ENCODE results near the gene PCBP3. TPM values are rescaled to one million over a fixed set of nuclear protein-coding genes. Genes with fewer than 3 reads are reported as not detected.

PCBP3 gene
- total RNA-seq, 1 donor from 2014 or later = not detected

DNA sequence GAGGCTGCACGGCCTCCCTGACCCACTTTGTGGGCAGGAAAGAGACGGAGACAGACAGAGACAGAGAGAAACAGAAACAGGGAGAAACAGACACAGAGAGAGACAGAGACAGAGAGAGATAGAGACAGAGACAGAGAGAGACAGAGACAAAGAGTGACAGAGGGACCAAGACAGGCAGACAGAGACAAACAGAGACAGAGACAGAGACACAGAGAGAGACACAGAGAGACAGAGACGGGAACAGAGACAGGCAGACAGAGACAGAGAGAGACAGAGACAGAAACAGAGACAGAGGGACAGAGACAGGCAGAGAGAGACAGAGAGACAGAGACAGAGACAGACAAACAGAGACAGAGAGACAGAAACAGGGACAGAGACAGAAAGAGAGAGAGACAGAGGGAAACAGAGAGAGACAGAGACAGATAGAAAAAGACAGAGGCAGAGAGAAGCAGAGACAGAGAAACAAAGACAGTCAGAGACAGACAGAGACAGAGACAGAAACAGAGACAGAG is 341.1 kb downstream of the PCBP3 start:
- no peak for DNase-seq (ENCODE audit: low read depth)
- peak; percentile 68 for FAIRE-seq
- no peaks in the 10 kb centered on the region for H3K36me3 ChIP-seq (ENCODE audit: control insufficient read depth, insufficient read depth, low read length)
- TF ChIP-seq, protein P1, sequence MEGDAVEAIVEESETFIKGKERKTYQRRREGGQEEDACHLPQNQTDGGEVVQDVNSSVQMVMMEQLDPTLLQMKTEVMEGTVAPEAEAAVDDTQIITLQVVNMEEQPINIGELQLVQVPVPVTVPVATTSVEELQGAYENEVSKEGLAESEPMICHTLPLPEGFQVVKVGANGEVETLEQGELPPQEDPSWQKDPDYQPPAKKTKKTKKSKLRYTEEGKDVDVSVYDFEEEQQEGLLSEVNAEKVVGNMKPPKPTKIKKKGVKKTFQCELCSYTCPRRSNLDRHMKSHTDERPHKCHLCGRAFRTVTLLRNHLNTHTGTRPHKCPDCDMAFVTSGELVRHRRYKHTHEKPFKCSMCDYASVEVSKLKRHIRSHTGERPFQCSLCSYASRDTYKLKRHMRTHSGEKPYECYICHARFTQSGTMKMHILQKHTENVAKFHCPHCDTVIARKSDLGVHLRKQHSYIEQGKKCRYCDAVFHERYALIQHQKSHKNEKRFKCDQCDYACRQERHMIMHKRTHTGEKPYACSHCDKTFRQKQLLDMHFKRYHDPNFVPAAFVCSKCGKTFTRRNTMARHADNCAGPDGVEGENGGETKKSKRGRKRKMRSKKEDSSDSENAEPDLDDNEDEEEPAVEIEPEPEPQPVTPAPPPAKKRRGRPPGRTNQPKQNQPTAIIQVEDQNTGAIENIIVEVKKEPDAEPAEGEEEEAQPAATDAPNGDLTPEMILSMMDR (IDR thresholded peaks at IDR 0.05; ENCODE audit: insufficient read depth, low read length, severe bottlenecking) = no peak
- H3K27me3 ChIP-seq (ENCODE audit: control insufficient read depth, insufficient read depth, low read length) = peaks cover 5% of the 10 kb centered on the region
- no peak overlapping the region for H3K4me3 ChIP-seq (ENCODE audit: low read depth, low read length)

DNA sequence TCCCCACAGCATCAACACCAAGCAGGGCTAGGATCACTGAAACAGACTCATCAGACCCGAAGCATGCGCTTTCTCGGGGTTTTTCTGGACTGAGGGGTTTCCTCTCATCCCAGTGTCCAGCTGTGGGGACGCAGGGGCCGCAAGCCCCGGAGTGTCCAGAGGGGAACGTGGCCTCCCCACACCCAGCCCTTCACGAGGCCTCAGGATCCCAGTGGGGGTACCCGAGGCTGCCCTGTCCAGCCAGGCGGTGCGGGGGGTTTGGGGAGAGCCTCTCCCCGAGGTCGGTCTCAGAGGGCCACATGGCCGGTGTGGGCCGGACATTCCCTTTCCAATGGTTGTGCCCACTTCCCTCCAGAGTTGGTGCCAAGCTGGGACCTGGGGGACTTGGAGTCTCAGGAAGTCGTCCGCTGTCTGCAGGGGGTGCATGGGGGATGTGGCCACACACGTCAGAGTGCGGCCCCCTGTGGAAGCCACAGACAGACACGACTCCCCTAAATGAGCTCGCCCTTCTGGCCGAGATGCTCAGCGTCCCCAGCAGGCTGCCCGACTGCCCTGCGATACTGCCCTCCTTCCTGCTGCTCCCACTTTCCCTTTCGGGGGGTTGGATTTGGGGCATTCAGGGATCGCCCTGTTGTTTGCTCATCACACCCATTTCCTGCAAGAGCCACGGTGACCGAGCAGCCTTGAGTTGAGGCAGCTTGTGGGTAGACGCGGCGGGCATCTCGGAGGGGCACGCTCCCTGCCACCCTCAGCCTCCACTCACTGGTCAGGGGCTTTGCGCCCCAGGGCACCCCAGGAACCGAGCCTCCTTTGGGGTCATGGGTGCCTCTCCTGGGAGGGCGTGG is 342.2 kb downstream of the PCBP3 start:
- H3K36me3 ChIP-seq (ENCODE audit: control insufficient read depth, insufficient read depth, low read length) = no peaks in the 10 kb centered on the region
- TF ChIP-seq, protein P1 (IDR thresholded peaks at IDR 0.05; ENCODE audit: insufficient read depth, low read length, severe bottlenecking) = no peak
- H3K27me3 ChIP-seq (ENCODE audit: control insufficient read depth, insufficient read depth, low read length) = peaks cover 2% of the 10 kb centered on the region
- no peak overlapping the region for H3K4me3 ChIP-seq (ENCODE audit: low read depth, low read length)
- no peak for DNase-seq (ENCODE audit: low read depth)
- no peak for FAIRE-seq

DNA sequence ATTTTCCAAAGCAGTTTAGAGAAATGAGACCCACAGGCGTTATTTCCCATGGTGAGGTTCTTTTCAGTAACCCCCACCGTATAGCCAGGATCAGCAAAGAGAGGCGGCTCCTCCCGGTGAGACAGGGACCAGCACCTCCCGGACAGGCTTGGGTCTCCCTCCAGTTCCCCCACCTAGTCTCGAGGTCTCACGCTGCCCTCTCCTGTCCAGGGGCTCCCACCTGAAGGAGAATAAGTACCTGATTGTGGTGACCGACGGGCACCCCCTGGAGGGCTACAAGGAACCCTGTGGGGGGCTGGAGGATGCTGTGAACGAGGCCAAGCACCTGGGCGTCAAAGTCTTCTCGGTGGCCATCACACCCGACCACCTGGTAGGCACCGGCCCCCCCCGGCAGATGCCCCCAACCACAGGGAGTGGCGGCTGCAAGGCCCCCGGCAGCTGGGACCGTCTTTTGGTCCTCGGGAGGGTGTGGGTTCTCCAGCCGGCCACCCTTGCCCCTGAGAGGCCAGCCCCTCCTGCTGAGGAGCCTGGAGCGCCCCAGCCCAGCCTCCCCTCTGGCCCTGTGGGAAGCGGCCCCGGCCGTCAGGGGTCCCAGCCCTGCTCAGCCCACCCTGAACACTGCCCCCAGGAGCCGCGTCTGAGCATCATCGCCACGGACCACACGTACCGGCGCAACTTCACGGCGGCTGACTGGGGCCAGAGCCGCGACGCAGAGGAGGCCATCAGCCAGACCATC is 343.0 kb downstream of the PCBP3 start:
- Histone ChIP-seq H3K4me3 (ENCODE audit: low read depth, low read length) (no peak overlapping the region), H3K36me3 (ENCODE audit: control insufficient read depth, insufficient read depth, low read length) (no peaks in the 10 kb centered on the region), H3K27me3 (ENCODE audit: control insufficient read depth, insufficient read depth, low read length) (peaks cover 2% of the 10 kb centered on the region)
- FAIRE-seq (no peak), DNase-seq (ENCODE audit: low read depth) (no peak)
- TF ChIP-seq, protein P1 (IDR thresholded peaks at IDR 0.05; ENCODE audit: insufficient read depth, low read length, severe bottlenecking) = no peak

DNA sequence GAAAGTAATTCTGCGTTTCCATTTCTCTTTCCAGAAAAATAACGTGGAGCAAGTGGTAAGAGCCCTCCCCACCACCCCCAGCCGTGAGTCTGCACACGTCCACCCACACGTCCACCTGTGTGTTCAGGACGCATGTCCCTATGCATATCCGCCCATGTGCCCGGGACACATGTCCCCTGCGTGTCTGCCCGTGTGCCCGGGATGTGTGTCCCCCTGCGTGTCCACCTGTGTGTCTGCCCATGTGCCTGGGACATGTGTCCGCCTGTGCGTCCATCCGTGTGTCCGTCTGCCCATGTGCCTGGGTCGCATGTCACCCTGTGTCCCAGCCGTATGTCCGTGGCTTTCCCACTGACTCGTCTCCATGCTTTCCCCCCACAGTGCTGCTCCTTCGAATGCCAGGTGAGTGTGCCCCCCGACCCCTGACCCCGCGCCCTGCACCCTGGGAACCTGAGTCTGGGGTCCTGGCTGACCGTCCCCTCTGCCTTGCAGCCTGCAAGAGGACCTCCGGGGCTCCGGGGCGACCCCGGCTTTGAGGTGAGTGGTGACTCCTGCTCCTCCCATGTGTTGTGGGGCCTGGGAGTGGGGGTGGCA is 343.7 kb downstream of the PCBP3 start:
- TF ChIP-seq, protein P1 (IDR thresholded peaks at IDR 0.05; ENCODE audit: insufficient read depth, low read length, severe bottlenecking) = no peak
- FAIRE-seq = peak; percentile 43
- Histone ChIP-seq H3K36me3 (ENCODE audit: control insufficient read depth, insufficient read depth, low read length) (no peaks in the 10 kb centered on the region), H3K27me3 (ENCODE audit: control insufficient read depth, insufficient read depth, low read length) (peaks cover 2% of the 10 kb centered on the region), H3K4me3 (ENCODE audit: low read depth, low read length) (no peak overlapping the region)
- DNase-seq (ENCODE audit: low read depth) = no peak

DNA sequence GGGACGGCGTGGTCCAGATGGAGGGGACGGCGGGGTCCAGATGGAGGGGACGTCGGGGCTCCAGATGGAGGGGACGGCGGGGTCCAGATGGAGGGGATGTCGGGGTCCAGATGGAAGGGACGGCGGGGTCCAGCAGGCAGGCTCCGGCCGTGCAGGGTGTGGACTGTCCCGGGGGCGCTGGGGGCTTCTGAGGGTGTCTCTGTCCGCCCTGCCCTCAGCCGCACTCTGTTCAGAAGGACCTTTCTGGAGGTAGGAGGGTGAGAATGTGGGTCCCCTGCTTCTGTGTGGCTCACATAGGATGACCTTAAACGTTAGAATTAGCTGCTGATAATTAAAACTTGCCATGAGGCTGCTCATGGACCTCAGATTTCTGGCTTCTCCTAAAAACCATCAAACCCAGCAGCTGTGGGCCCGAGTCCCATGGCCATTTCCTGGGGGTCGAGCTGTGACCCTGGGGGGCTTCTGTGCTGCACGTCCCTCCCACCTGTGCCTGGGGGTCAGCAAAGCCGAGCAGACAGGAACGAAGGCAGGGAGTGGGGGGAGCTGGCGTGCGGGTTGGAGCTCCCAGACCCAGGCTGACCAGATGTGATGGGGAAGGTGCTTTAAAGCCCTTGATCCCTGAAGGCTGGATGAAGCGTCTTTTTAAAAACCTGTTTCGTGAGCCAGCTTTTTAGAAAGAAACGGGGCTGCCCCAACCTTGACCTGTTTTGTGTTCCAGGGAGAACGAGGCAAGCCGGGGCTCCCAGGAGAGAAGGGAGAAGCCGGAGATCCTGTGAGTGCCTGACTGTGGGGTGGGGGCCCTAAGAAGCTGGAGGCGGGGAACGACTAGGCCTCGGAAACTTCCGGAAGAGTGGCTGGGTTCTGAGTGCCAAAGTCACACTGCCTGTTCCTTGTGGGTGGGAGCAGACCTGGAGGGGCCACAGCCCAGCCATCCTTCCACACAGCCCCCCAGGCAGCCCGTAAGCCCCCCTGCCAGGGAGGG is 345.1 kb downstream of the PCBP3 start:
- H3K4me3 ChIP-seq (ENCODE audit: low read depth, low read length) = no peak overlapping the region
- TF ChIP-seq, protein P1 (IDR thresholded peaks at IDR 0.05; ENCODE audit: insufficient read depth, low read length, severe bottlenecking) = no peak
- no peaks in the 10 kb centered on the region for H3K27me3 ChIP-seq (ENCODE audit: control insufficient read depth, insufficient read depth, low read length)
- H3K36me3 ChIP-seq (ENCODE audit: control insufficient read depth, insufficient read depth, low read length) = no peaks in the 10 kb centered on the region
- DNase-seq (ENCODE audit: low read depth) (no peak), FAIRE-seq (no peak)

Data from bronchial epithelial cell (primary cell).